Esophagus mucosa (tissue), 1 donor: Measurements from ENCODE around the gene CNTFR. TPM values are rescaled to one million over a fixed set of nuclear protein-coding genes. Genes with fewer than 3 reads are reported as not detected.

Experiments used
- ATAC-seq: fragments of 200-7000 bp; cut with Tn5 transposase; one replicate; pipeline ENCODE4 v1.9.1; 2020
- total RNA-seq: library from RNA; stranded (reverse); gene quantifications from one replicate; pipeline ENCODE4 v1.2.4, GENCODE V29; 2023
- donor health status: DM: yes; HTN: yes; CAD: no.

CNTFR gene
- total RNA-seq, 1 donor from 2014 or later = not detected

DNA sequence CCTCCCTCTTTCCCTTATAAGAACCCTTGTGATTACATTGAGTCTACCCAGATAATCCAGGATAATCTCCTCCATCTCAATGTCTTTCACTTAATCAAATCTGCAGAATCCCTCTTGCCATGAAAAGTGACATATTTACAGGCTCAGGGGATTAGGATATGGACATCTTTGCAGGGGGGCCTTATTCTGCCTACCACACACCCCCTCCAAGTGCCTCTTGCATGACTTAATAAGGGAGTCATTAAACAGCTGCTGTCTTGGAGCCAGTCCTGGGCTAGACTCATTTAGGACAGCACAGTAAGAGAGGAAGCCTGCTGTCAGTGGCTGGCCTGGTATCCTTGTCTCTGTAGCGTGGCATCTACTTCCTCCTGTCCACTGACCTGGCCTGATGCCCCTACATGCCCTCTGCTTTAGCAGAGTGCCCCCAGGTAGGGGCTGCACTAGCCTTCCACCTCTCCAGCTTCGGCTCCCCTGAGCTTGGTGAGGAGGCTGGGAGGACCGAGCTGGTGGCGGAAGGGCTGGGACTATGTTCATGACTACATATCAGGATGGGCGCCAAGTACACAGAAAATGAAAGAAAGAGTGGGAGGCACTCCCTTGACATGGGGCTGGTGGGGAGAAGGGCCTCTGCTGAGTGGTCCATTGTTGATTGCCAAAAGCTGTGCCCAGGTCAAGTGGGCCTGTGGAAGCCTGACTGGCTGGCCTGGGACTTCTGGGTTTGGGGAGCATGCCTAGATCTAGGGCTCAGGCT, 84.0 kb downstream of the CNTFR start:
- ATAC-seq = no peak

DNA sequence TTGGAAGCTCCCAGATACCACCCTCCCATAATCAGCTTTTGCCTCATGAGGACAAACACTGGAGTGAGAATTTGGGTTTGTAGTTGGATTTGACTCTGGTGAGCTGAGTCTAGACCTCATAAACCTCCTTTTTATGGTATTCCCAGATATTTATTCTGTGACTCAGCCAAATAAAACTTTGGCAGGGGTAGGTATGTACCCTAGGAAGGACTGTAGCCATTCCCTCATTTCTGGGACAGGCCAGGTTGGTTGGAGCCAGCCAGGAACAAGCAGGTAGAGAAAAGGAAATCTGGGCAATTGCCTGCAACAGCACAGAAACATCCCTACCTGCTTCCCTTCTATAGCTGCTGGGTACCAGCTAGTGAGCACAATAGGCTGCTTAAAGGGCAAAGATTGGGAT, 86.1 kb downstream of the CNTFR start:
- no peak for ATAC-seq

DNA sequence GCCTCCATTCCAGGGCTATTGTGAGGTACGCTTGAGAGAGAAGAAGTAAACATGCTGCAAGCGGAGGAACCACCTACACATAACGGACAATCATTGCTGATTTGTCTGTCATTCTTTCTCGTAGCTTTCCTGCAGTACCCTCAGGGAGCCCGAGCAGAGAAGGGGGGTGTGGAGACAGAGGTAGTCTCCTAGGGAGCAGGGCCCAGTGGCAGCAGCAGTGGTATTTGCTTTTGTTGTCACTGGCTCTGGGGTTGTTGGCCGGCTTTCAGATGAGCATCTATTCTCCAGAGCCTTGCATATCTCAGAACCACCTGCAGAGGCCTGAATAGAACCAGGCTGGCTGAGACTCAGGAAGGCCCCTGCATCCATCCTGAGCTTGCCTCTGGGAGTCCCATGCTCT, 86.6 kb downstream of the CNTFR start:
- ATAC-seq = no peak

DNA sequence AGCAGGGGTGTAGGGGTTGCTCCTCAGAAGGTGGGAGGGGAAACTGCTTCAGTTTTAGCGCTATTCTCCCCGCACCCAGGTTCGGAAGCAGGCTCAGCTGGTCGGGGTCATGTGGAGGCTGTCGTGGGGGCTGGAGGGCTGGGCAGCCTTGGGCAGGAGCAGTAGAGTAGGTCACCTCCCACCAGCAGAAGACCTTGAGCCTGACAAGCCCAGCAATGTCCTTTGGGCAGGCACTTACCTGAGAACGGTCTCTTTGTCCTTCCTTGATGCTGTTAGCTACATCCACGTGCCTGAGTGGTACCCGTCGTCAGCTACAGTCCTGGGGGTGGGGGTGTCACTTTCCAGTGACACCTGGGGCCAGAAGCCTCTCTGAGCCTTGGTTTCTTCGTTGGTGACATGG, 87.1 kb downstream of the CNTFR start:
- no peak for ATAC-seq

DNA sequence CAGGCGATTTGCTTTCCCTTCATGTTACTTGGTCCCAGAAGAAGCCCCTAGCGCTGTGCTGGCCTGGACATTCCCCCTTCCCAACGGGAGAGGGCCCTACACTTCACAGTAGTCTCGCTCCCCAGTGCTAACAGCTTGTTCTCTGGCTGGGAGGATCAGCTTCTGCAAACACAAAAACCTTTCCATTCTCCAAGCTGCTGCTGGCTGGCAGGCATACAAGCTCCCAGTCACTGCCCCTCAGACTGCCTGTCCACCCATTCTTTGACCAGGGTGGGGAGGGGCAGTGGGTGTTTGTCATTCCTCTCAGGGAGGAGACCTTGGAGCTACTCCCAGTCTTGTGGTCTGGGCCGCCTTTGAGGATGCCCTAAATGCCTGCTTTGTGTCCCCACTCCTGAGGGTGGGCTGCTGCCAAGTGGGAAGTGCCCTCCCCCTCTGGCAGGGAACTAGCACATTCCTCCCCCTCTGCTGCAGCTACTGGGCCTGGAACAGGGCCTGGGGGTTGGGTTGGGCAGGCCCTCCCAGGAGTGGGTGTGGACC, 87.6 kb downstream of the CNTFR start:
- no peak for ATAC-seq

Other genes starting within 250 kb of the CNTFR start
- 5.4 TPM for gene MYORG, start 212.8 kb downstream of the CNTFR start, total RNA-seq
- 4.5 TPM for gene FAM219A, start 131.2 kb downstream of the CNTFR start, total RNA-seq
- gene DNAI1, start 130.9 kb downstream of the CNTFR start, total RNA-seq = not detected
- gene ENHO, start 66.7 kb downstream of the CNTFR start, total RNA-seq = 0.24 TPM
- 26.3 TPM for gene RPP25L, start 22.4 kb upstream of the CNTFR start, total RNA-seq
- 120 TPM for gene DCTN3, start 30.8 kb upstream of the CNTFR start, total RNA-seq
- gene ARID3C, start 39.3 kb upstream of the CNTFR start, total RNA-seq = not detected
- gene SIGMAR1, start 48.1 kb upstream of the CNTFR start, total RNA-seq = 56.3 TPM
- 14.6 TPM for gene GALT, start 57.0 kb upstream of the CNTFR start, total RNA-seq
- 4.0 TPM for gene IL11RA, start 62.5 kb upstream of the CNTFR start, total RNA-seq
- 0.20 TPM for gene CCL27, start 72.9 kb upstream of the CNTFR start, total RNA-seq
- gene CCL19, start 101.6 kb upstream of the CNTFR start, total RNA-seq = 5.1 TPM
- 18.5 TPM for gene CCL21, start 120.4 kb upstream of the CNTFR start, total RNA-seq